ENCODE results near the gene SARDH.
"Not testable (repeated sequence)": the region's sequence is repeated elsewhere in the genome, so short reads cannot be mapped to it uniquely, and the experiment has no call there.

Gene SARDH

DNA sequence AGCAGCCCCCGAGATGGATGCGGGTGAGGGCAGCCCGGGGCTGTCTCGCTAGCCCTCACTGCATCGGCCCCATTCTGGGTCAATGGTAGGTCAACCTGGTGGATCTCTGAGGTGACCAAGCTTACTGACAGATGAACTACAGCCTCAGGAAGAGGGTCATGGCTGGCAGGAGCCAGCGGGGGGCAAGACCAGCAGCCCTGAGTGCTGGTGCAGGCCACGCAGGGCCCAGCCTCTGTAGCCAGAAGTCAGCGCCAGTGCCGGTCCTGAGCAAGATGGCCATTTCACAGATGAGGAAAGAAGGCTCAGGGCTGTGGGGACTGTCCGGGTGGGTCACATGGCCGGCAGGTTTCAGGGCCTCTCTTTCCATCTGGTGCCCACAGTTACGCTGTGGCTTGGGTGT is 107.0 kb downstream of the SARDH start:
- no peaks in the 10 kb centered on the region for H3K9me3 ChIP-seq (ENCODE audit: control insufficient read depth in 2 of 2, low read length in 2 of 2)
- no peaks in the 10 kb centered on the region for H3K27me3 ChIP-seq (ENCODE audit: control insufficient read depth in 2 of 2, insufficient read depth in 2 of 2, low read length in 2 of 2)
- H3K4me3 ChIP-seq (ENCODE audit: low read length in 2 of 2), result no peak overlapping the region
- H3K9ac ChIP-seq (ENCODE audit: low read depth in 1 of 2, low read length in 2 of 2), result no peak overlapping the region
- H3K4me1 ChIP-seq (ENCODE audit: control insufficient read depth in 2 of 2, insufficient read depth in 2 of 2, low read length in 2 of 2), result no peaks in the 10 kb centered on the region
- no peak overlapping the region for H3K27ac ChIP-seq (ENCODE audit: low read depth in 2 of 2, low read length in 2 of 2)
- H3K36me3 ChIP-seq (ENCODE audit: control insufficient read depth in 2 of 2, insufficient read depth in 2 of 2, low read length in 2 of 2), result no peaks in the 10 kb centered on the region

DNA sequence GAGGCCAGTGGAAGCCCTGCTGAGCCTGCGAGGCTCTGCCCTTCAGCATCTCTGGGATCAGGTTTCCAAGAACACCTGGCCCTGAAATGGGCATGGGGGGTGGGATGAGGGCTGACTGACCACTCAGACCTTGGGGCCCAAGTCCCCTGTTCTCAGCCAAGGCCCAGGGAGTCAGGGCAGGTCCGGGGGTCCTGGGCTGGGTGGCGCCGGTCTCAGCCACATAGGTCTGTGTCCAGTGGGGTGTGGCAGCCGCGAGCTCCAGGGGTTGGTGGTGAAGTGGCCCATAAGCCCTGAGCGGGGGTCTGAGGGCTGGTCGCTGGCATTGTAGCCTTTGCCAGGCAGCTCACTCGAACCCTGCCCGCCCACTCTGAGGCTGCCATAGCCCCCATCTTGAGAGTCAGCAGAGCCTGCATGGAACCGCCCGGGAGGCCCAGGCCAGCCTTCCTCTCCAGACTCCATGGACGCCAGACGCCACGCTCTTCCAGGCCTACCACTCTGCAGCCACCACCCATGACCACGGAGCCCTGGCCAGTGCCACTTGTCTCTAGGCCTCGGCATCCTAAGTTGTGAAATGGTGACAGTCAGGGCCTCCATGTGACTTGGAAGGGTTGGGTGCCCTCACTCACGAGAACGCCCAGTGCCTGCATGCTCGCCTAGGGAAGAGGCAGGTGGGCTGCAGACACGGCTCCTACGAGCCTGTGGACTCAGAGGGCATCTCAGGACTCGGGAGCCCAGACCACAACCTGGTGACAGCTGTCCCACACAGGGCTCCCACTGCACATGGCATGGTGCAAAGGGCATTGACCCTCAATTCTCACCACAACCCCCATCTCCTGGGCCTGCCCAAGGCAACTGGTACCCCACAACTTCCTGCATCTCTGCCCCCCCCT is 108.7 kb downstream of the SARDH start:
- Histone ChIP-seq H3K27me3 (ENCODE audit: control insufficient read depth in 2 of 2, insufficient read depth in 2 of 2, low read length in 2 of 2) (no peaks in the 10 kb centered on the region), H3K4me3 (ENCODE audit: low read length in 2 of 2) (no peak overlapping the region), H3K9me3 (ENCODE audit: control insufficient read depth in 2 of 2, low read length in 2 of 2) (no peaks in the 10 kb centered on the region), H3K27ac (ENCODE audit: low read depth in 2 of 2, low read length in 2 of 2) (no peak overlapping the region), H3K9ac (ENCODE audit: low read depth in 1 of 2, low read length in 2 of 2) (no peak overlapping the region), H3K36me3 (ENCODE audit: control insufficient read depth in 2 of 2, insufficient read depth in 2 of 2, low read length in 2 of 2) (no peaks in the 10 kb centered on the region), H3K4me1 (ENCODE audit: control insufficient read depth in 2 of 2, insufficient read depth in 2 of 2, low read length in 2 of 2) (no peaks in the 10 kb centered on the region)

DNA sequence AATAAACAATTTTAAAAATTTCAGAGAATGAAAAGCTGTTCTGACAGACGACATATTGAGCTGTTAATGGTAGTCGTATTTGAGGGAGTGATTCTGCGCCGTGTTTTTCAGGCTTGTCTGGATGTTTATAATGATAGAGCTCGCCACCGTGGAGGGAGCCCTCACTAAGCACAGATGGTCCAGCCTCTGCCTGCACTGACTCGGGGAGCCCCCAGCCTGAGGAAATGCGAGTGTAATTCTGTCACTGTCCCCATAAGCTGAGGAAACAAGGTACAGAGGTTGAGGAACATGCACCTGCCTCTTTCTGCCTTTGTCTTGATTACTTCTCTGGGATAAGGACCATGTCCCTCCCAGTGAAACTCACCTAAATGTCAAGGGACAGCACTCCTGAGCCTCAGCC is 109.4 kb downstream of the SARDH start:
- H3K9ac ChIP-seq (ENCODE audit: low read depth in 1 of 2, low read length in 2 of 2), result no peak overlapping the region
- H3K4me1 ChIP-seq (ENCODE audit: control insufficient read depth in 2 of 2, insufficient read depth in 2 of 2, low read length in 2 of 2), result no peaks in the 10 kb centered on the region
- no peak overlapping the region for H3K4me3 ChIP-seq (ENCODE audit: low read length in 2 of 2)
- no peaks in the 10 kb centered on the region for H3K9me3 ChIP-seq (ENCODE audit: control insufficient read depth in 2 of 2, low read length in 2 of 2)
- H3K36me3 ChIP-seq (ENCODE audit: control insufficient read depth in 2 of 2, insufficient read depth in 2 of 2, low read length in 2 of 2), result no peaks in the 10 kb centered on the region
- H3K27me3 ChIP-seq (ENCODE audit: control insufficient read depth in 2 of 2, insufficient read depth in 2 of 2, low read length in 2 of 2), result no peaks in the 10 kb centered on the region
- H3K27ac ChIP-seq (ENCODE audit: low read depth in 2 of 2, low read length in 2 of 2), result no peak overlapping the region

DNA sequence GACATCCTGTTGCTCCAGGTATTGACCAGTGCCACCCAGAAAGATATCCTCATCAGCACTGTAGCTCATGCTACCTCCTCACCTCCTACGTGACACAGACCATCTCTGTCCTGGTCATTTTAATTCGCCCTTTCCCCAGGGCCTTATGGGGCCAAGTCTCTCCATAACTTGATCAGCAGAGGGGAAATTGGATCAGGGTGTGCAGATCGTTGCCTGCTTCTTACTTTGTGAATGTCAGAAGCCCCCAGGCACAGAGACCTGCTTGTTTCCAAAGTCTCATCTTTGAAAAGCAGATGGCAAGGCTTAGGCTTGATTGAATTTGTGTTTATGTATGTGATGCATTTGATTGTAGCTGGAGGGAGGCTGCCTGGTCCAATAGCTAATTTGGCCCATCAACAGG is 110.8 kb downstream of the SARDH start:
- no peak overlapping the region for H3K4me3 ChIP-seq (ENCODE audit: low read length in 2 of 2)
- no peaks in the 10 kb centered on the region for H3K36me3 ChIP-seq (ENCODE audit: control insufficient read depth in 2 of 2, insufficient read depth in 2 of 2, low read length in 2 of 2)
- H3K9ac ChIP-seq (ENCODE audit: low read depth in 1 of 2, low read length in 2 of 2), result no peak overlapping the region
- H3K27ac ChIP-seq (ENCODE audit: low read depth in 2 of 2, low read length in 2 of 2), result no peak overlapping the region
- no peaks in the 10 kb centered on the region for H3K27me3 ChIP-seq (ENCODE audit: control insufficient read depth in 2 of 2, insufficient read depth in 2 of 2, low read length in 2 of 2)
- no peaks in the 10 kb centered on the region for H3K4me1 ChIP-seq (ENCODE audit: control insufficient read depth in 2 of 2, insufficient read depth in 2 of 2, low read length in 2 of 2)
- no peaks in the 10 kb centered on the region for H3K9me3 ChIP-seq (ENCODE audit: control insufficient read depth in 2 of 2, low read length in 2 of 2)

DNA sequence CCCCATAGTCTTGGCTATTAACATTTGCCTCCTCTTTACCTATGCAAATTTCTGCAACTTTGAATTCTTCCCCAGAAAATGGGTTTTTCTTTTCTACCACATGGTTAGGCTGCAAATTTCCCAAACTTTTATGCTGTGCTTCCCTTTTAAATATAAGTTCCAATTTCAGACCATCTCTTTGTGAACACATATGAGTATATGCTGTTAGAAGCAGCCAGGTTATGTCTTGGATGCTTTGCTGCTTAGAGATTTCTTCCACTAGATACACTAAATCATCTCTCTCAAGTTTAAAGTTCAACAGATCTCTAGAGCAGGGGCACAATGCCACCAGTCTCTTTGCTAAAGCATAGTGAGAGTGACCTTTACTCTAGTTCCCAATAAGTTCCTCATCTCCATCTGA is 112.1 kb downstream of the SARDH start:
- H3K4me3 ChIP-seq (ENCODE audit: low read length in 2 of 2); H3K4me1 ChIP-seq (ENCODE audit: control insufficient read depth in 2 of 2, insufficient read depth in 2 of 2, low read length in 2 of 2); H3K27ac ChIP-seq (ENCODE audit: low read depth in 2 of 2, low read length in 2 of 2); H3K9ac ChIP-seq (ENCODE audit: low read depth in 1 of 2, low read length in 2 of 2); H3K27me3 ChIP-seq (ENCODE audit: control insufficient read depth in 2 of 2, insufficient read depth in 2 of 2, low read length in 2 of 2); H3K9me3 ChIP-seq (ENCODE audit: control insufficient read depth in 2 of 2, low read length in 2 of 2); H3K36me3 ChIP-seq (ENCODE audit: control insufficient read depth in 2 of 2, insufficient read depth in 2 of 2, low read length in 2 of 2): not testable (repeated sequence)

DNA sequence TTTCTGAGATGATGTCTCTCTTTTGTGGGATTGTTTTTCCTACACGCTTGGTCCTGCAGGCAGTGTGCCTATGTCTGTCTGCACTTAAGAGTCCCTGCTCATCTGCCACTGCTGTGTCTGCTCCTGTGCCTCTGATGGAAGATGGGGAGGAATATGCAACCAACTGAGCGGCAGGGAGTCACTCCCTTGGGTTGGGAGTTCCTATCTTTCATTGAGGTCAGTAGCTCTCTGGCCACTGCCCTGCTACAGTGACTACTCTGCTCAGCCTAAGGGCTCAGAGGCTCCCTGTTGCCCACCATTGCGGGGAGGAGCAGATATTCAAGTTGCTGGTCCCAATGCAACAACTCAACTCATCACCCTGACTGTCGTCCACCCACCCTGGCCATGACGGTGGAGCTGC is 115.6 kb downstream of the SARDH start:
- H3K4me1 ChIP-seq (ENCODE audit: control insufficient read depth in 2 of 2, insufficient read depth in 2 of 2, low read length in 2 of 2), result no peaks in the 10 kb centered on the region

DNA sequence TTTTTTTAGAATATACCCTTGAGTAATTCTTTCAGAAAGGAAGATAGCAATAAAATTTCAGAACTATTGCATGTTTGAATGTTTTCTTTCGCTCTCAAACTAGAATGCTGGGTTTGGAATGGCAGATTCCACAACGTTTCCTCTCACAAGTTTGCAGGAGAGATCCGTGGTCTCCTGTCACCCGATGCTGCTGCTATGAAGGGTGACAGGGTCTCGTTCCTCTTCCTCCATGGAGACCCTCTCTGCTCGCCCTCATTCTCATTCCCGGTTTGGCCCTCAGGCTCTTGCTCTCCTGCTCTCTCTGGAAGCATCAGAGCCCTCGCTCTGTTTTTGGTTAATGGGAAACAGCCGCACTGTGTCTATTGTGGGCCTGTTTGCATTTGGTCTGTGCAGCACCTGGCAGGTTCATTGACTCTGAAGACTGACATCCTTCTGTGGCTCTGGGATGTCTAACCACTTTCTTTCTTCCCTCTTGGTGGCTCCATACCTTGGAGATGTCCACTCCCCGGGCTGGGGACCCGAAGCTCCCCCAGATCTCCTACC is 116.4 kb downstream of the SARDH start:
- Histone ChIP-seq H3K9ac (ENCODE audit: low read depth in 1 of 2, low read length in 2 of 2) (no peak overlapping the region), H3K4me1 (ENCODE audit: control insufficient read depth in 2 of 2, insufficient read depth in 2 of 2, low read length in 2 of 2) (no peaks in the 10 kb centered on the region), H3K27ac (ENCODE audit: low read depth in 2 of 2, low read length in 2 of 2) (no peak overlapping the region), H3K36me3 (ENCODE audit: control insufficient read depth in 2 of 2, insufficient read depth in 2 of 2, low read length in 2 of 2) (no peaks in the 10 kb centered on the region), H3K9me3 (ENCODE audit: control insufficient read depth in 2 of 2, low read length in 2 of 2) (no peaks in the 10 kb centered on the region), H3K27me3 (ENCODE audit: control insufficient read depth in 2 of 2, insufficient read depth in 2 of 2, low read length in 2 of 2) (peaks cover 4 to 5% of the 10 kb centered on the region in 2 donors), H3K4me3 (ENCODE audit: low read length in 2 of 2) (no peak overlapping the region)

More for the DNA sequence above, 115.6 kb downstream of the SARDH start:
- Histone ChIP-seq H3K9ac (ENCODE audit: low read depth in 1 of 2, low read length in 2 of 2) (no peak overlapping the region), H3K36me3 (ENCODE audit: control insufficient read depth in 2 of 2, insufficient read depth in 2 of 2, low read length in 2 of 2) (no peaks in the 10 kb centered on the region), H3K27ac (ENCODE audit: low read depth in 2 of 2, low read length in 2 of 2) (no peak overlapping the region), H3K27me3 (ENCODE audit: control insufficient read depth in 2 of 2, insufficient read depth in 2 of 2, low read length in 2 of 2) (peaks cover 4 to 5% of the 10 kb centered on the region in 2 donors), H3K9me3 (ENCODE audit: control insufficient read depth in 2 of 2, low read length in 2 of 2) (no peaks in the 10 kb centered on the region), H3K4me3 (ENCODE audit: low read length in 2 of 2) (no peak overlapping the region)

DNA sequence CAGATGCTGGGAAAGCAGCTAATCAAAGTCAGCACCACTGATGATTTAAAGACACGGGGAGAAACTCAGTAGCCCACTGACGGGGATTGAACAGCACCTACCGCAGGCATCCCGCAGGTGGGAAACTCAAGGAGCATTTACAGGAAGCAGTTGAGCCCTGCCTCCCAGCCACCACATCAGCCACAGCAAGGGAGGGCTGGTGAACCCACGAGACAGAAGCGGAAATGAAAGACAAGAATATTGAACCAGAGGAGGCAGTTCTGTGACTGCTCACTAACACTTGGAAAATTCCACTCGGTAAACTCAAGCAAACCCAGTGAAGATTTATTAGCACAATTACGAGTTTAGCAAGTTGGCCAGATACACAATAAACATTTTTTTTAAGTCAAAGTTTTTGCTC is 118.4 kb downstream of the SARDH start:
- Histone ChIP-seq H3K27ac (ENCODE audit: low read depth in 2 of 2, low read length in 2 of 2) (no peak overlapping the region), H3K4me1 (ENCODE audit: control insufficient read depth in 2 of 2, insufficient read depth in 2 of 2, low read length in 2 of 2) (no peaks in the 10 kb centered on the region), H3K9me3 (ENCODE audit: control insufficient read depth in 2 of 2, low read length in 2 of 2) (no peaks in the 10 kb centered on the region), H3K27me3 (ENCODE audit: control insufficient read depth in 2 of 2, insufficient read depth in 2 of 2, low read length in 2 of 2) (peaks cover 7 to 13% of the 10 kb centered on the region in 2 donors), H3K36me3 (ENCODE audit: control insufficient read depth in 2 of 2, insufficient read depth in 2 of 2, low read length in 2 of 2) (no peaks in the 10 kb centered on the region), H3K4me3 (ENCODE audit: low read length in 2 of 2) (no peak overlapping the region), H3K9ac (ENCODE audit: low read depth in 1 of 2, low read length in 2 of 2) (no peak overlapping the region)

DNA sequence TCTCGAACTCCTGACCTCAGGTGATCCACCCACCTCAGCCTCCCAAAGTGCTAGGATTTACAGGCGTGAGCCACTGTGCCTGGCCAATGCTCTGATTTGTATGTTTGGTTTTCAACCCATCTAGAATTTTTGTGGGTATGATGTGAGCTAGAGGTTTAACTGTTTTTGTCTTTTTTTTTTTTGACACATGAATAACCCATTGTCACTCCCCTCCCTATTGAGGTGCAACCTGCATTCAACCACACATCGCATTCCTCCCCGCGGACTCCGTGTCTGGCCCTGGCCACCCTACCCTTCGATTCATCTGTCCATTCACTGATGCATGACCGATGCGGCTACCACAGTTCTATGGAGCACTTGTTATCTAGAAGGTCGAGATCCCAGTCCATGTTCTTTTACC is 119.4 kb downstream of the SARDH start:
- Histone ChIP-seq H3K9me3 (ENCODE audit: control insufficient read depth in 2 of 2, low read length in 2 of 2) (no peaks in the 10 kb centered on the region), H3K4me1 (ENCODE audit: control insufficient read depth in 2 of 2, insufficient read depth in 2 of 2, low read length in 2 of 2) (no peaks in the 10 kb centered on the region), H3K36me3 (ENCODE audit: control insufficient read depth in 2 of 2, insufficient read depth in 2 of 2, low read length in 2 of 2) (no peaks in the 10 kb centered on the region), H3K9ac (ENCODE audit: low read depth in 1 of 2, low read length in 2 of 2) (no peak overlapping the region), H3K27ac (ENCODE audit: low read depth in 2 of 2, low read length in 2 of 2) (no peak overlapping the region), H3K4me3 (ENCODE audit: low read length in 2 of 2) (no peak overlapping the region), H3K27me3 (ENCODE audit: control insufficient read depth in 2 of 2, insufficient read depth in 2 of 2, low read length in 2 of 2) (peaks cover 10 to 13% of the 10 kb centered on the region in 2 donors)

DNA sequence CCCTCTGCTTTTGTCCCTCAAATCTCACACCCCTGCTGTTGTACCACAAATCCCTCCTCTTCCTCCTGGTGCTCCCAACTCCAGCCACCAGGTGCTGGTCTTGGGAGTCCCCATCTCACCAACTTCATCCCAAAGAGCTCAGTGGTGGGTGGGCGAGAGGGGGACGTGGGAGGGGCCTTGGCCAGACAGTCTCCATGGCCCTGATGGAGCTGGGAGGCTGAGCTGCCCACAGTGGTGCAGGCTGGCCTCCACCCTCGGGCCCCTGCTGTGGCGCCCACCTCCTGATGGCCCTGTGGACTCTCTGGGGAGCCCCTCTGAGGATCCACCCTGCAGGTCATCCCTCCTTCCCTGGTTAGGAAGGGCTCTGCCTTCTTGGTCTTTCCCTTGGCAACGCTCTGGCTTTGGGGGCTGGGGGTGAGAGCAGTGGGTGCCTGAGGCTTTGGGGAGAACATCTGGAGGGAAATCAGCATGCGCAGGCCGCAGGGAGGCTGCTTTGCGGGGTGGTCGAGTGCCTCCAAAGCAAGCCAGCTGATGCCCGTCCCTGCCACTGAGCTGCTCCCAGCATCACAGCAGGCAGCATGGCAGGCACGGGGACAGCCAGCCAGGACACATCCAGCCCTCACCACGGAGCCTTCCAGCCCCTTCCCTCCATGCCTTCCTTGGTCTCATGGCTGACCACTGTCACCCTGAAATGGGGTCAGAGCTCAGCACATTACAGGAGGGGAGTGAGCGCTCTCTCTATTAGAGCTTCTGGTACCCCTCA is 121.3 kb downstream of the SARDH start:
- H3K9me3 ChIP-seq (ENCODE audit: control insufficient read depth in 2 of 2, low read length in 2 of 2), result no peaks in the 10 kb centered on the region
- no peak overlapping the region for H3K4me3 ChIP-seq (ENCODE audit: low read length in 2 of 2)
- no peaks in the 10 kb centered on the region for H3K4me1 ChIP-seq (ENCODE audit: control insufficient read depth in 2 of 2, insufficient read depth in 2 of 2, low read length in 2 of 2)
- H3K36me3 ChIP-seq (ENCODE audit: control insufficient read depth in 2 of 2, insufficient read depth in 2 of 2, low read length in 2 of 2), result no peaks in the 10 kb centered on the region
- H3K9ac ChIP-seq (ENCODE audit: low read depth in 1 of 2, low read length in 2 of 2), result no peak overlapping the region
- peaks cover 10 to 13% of the 10 kb centered on the region in 2 donors for H3K27me3 ChIP-seq (ENCODE audit: control insufficient read depth in 2 of 2, insufficient read depth in 2 of 2, low read length in 2 of 2)
- H3K27ac ChIP-seq (ENCODE audit: low read depth in 2 of 2, low read length in 2 of 2), result no peak overlapping the region

Data from mucosa of rectum (tissue), 2 donors.